Fibroblast of skin of scalp (primary cell): ENCODE results near the gene KRT14.
A peak's percentile ranks its signal among the peaks of the same experiment; 100 is the strongest.
"Not testable (repeated sequence)": the region's sequence is repeated elsewhere in the genome, so short reads cannot be mapped to it uniquely, and the experiment has no call there.

Experiments used
- DNase-seq: peaks from one replicate; pipeline ENCODE4 v3.0.0-alpha.2; 2013

Gene KRT14

GRCh38 chr17:41600318-41600717 is 13.6 kb upstream of the KRT14 start:
- no peak for DNase-seq

GRCh38 chr17:41599680-41600079 is 13.0 kb upstream of the KRT14 start:
- DNase-seq, result no peak

GRCh38 chr17:41595585-41595984 is 8.9 kb upstream of the KRT14 start:
- no peak for DNase-seq

- DNase-seq, result no peak
These were observed 7.7 kb upstream of the KRT14 start for GRCh38 chr17:41594363-41594915.

GRCh38 chr17:41593306-41593981 is 6.7 kb upstream of the KRT14 start:
- DNase-seq, result no peak

GRCh38 chr17:41592601-41593305 is 6.1 kb upstream of the KRT14 start:
- DNase-seq, result no peak

GRCh38 chr17:41589301-41589700 is 2.6 kb upstream of the KRT14 start:
- no peak for DNase-seq

- DNase-seq, result peak; percentile 64
These were observed 1.6 kb upstream of the KRT14 start for GRCh38 chr17:41588126-41588810.

- DNase-seq, result no peak
These were observed 1.2 kb downstream of the KRT14 start for GRCh38 chr17:41585301-41586056.

- DNase-seq, result not testable (repeated sequence)
These were observed 2.3 kb downstream of the KRT14 start for GRCh38 chr17:41584331-41584927.

- DNase-seq, result no peak
These were observed 3.3 kb downstream of the KRT14 start for GRCh38 chr17:41583137-41584127.

GRCh38 chr17:41582061-41582968 is 4.4 kb downstream of the KRT14 start:
- not testable (repeated sequence) for DNase-seq

- DNase-seq, result no peak
These were observed 5.2 kb downstream of the KRT14 start for GRCh38 chr17:41581366-41582060.

- DNase-seq, result peak; percentile 21
These were observed 5.9 kb downstream of the KRT14 start for GRCh38 chr17:41580687-41581365.

- no peak for DNase-seq
These were observed 6.5 kb downstream of the KRT14 start for GRCh38 chr17:41580244-41580575.

- DNase-seq, result peak; percentile 79
These were observed 7.0 kb downstream of the KRT14 start for GRCh38 chr17:41579484-41580243.

- DNase-seq, result no peak
These were observed 7.7 kb downstream of the KRT14 start for GRCh38 chr17:41578971-41579370.

- no peak for DNase-seq
These were observed 8.2 kb downstream of the KRT14 start for GRCh38 chr17:41578538-41578937.
